Measurements from ENCODE around the gene NOTCH4. TPM values are rescaled to one million over a fixed set of nuclear protein-coding genes. Genes with fewer than 3 reads are reported as not detected.

Gene NOTCH4
- total RNA-seq, 1 experiment from 2014 or later: 2.3 TPM

GRCh38 chr6:32166411-32167061 is 57.3 kb downstream of the NOTCH4 start:
- H3K18ac ChIP-seq (ENCODE audit: insufficient read length, low read depth, low read length): no peak overlapping the region
- no CpG with 5 or more reads among the region's 30 CpGs for WGBS (ENCODE audit: extremely low coverage, insufficient read length, low lambda C conversion rate)
- H4K8ac ChIP-seq (replicated peaks; ENCODE audit: insufficient read length, low read depth, low read length): no peak overlapping the region
- Mint-ChIP-seq H3K27ac (no peak overlapping the region), H3K27me3 (ENCODE audit: low read depth) (no peaks in the 10 kb centered on the region; the same call in 1 of the 2 replicates), H3K9me3 (no peaks in the 10 kb centered on the region), H3K36me3 (ENCODE audit: insufficient read depth in 1 of 3, low read depth in 3 of 3) (peaks cover 46 to 81% (median 65%) of the 10 kb centered on the region in 3 experiments), H3K4me1 (peaks cover 3 to 23% of the 10 kb centered on the region in 2 experiments; a peak in 2 of 4 replicates), H3K4me3 (0 out of 5 replicates have a peak overlapping the region, but pooled peaks of 1 of the 2 experiments have one; percentile 14)
- no peak overlapping the region for H3K4ac ChIP-seq (ENCODE audit: low read depth, low read length)
- no peaks in the 10 kb centered on the region for H3K9me3 ChIP-seq (ENCODE audit: control insufficient read depth, low read depth, low read length)
- H2AFZ ChIP-seq (ENCODE audit: low read length): no peak overlapping the region
- H3K4me2 ChIP-seq (ENCODE audit: insufficient read depth, insufficient read length, low read length): no peak overlapping the region
- no peak overlapping the region for H2BK120ac ChIP-seq (ENCODE audit: low read depth, low read length, poor library complexity, severe bottlenecking)
- no peaks in the 10 kb centered on the region for H3K79me1 ChIP-seq (ENCODE audit: insufficient read depth, low read depth, low read length, poor library complexity, severe bottlenecking)
- H4K91ac ChIP-seq (ENCODE audit: insufficient read length, low read depth, low read length): no peak overlapping the region
- H2AK5ac ChIP-seq (ENCODE audit: insufficient read length, low read length): no peak overlapping the region
- H4K20me1 ChIP-seq (ENCODE audit: control insufficient read depth, insufficient read depth, insufficient read length): peaks cover 2% of the 10 kb centered on the region
- H3K14ac ChIP-seq (ENCODE audit: insufficient read depth, low read length): no peak overlapping the region
- H3K9ac ChIP-seq (ENCODE audit: extremely low read depth, insufficient read length, low read length): no peak overlapping the region
- no peaks in the 10 kb centered on the region for H3K79me2 ChIP-seq (ENCODE audit: insufficient read depth, low read length)
- no peak overlapping the region for H2BK5ac ChIP-seq (ENCODE audit: insufficient read length, low read length)
- no peaks in the 10 kb centered on the region for H3K23me2 ChIP-seq (ENCODE audit: insufficient read length, low read depth, low read length, poor library complexity, severe bottlenecking)
- H2BK15ac ChIP-seq (ENCODE audit: low read depth, low read length): no peak overlapping the region
- no peaks in the 10 kb centered on the region for H3K27me3 ChIP-seq (ENCODE audit: insufficient read depth, low read length)
- no peak overlapping the region for H3T11ph ChIP-seq (ENCODE audit: low read length)
- no peak overlapping the region for H4K5ac ChIP-seq (ENCODE audit: insufficient read length, low read depth, low read length)
- H3K27ac ChIP-seq (ENCODE audit: insufficient read length, low read depth, low read length): no peak overlapping the region
- DNase-seq: peak; percentile 91
- TF ChIP-seq CTCF (conservative IDR thresholded peaks at IDR 0.05): peak; percentile 57
- H3K4me1 ChIP-seq (ENCODE audit: insufficient read depth, low read length): no peaks in the 10 kb centered on the region
- no peak overlapping the region for H2BK20ac ChIP-seq (ENCODE audit: low read depth, low read length, poor library complexity, severe bottlenecking)
- H3K56ac ChIP-seq (ENCODE audit: insufficient read length, low read depth, low read length): no peak overlapping the region
- no peak overlapping the region for H2BK12ac ChIP-seq (ENCODE audit: insufficient read length, low read depth, low read length)
- H3K23ac ChIP-seq (ENCODE audit: insufficient read length, low read depth, low read length): no peak overlapping the region

Measured in H9 (cell line).